Measurements from ENCODE around the gene UBLCP1.

DNA sequence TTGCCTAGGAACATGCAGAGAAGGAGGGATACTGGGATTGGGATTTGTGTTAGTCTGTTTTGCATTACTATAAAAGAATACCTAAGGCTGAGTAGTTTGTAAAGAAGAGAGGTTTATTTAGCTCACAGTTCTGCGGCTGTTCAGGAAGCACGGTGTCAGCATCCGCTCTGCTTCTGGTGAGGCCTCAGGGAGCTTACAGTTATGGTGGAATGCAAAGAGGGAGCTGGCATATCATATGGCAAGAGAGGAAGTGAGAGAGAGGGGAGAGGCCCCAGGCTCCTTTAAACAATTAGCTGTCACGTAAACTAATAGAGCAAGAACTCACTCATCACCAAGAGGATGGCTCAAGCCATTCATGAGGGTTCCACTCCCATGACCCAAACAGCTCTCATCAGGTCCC, 40.2 kb downstream of the UBLCP1 start:
- TF ChIP-seq, protein P1, sequence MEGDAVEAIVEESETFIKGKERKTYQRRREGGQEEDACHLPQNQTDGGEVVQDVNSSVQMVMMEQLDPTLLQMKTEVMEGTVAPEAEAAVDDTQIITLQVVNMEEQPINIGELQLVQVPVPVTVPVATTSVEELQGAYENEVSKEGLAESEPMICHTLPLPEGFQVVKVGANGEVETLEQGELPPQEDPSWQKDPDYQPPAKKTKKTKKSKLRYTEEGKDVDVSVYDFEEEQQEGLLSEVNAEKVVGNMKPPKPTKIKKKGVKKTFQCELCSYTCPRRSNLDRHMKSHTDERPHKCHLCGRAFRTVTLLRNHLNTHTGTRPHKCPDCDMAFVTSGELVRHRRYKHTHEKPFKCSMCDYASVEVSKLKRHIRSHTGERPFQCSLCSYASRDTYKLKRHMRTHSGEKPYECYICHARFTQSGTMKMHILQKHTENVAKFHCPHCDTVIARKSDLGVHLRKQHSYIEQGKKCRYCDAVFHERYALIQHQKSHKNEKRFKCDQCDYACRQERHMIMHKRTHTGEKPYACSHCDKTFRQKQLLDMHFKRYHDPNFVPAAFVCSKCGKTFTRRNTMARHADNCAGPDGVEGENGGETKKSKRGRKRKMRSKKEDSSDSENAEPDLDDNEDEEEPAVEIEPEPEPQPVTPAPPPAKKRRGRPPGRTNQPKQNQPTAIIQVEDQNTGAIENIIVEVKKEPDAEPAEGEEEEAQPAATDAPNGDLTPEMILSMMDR (IDR thresholded peaks at IDR 0.05; ENCODE audit: poor library complexity): no peak
- TF ChIP-seq EZH2 (IDR thresholded peaks at IDR 0.05; ENCODE audit: borderline replicate concordance) (no peak), EZH2phosphoT487 (IDR thresholded peaks at IDR 0.05; ENCODE audit: low read depth, severe bottlenecking, unreplicated experiment) (no peak)

Data from hepatocyte (in vitro differentiated cells).